Measurements from ENCODE around the gene ARHGAP6.

Gene ARHGAP6

DNA sequence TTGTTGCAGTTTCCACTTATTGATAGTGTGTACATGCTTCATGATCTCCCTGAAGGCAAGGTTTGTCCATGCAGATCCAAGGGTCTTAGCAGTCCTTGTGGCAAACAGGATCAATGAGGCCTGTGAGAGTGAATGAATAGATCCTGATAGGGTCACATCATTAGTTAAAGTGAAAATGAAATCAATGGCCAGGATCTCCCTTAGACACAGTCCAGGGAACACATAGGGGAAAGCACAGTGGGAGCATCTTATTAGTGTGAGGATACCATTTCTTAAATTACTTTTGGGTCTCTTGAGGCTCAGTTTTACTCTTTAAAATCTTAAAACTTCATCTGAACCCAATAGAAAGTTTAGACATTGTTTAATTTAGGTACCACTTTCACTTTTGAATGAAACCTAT is 59.3 kb downstream of the ARHGAP6 start:
- CTCF ChIA-PET, result interaction anchor here (0.9 kb wide), 1 partner anchor 50 kb away, joined by 3 read pairs; no protein-coding TSS in a partner anchor
- POLR2A ChIA-PET, result no interaction called here
- DNase-seq (ENCODE audit: extremely low spot score), result no peak
- TF ChIP-seq, protein P1, sequence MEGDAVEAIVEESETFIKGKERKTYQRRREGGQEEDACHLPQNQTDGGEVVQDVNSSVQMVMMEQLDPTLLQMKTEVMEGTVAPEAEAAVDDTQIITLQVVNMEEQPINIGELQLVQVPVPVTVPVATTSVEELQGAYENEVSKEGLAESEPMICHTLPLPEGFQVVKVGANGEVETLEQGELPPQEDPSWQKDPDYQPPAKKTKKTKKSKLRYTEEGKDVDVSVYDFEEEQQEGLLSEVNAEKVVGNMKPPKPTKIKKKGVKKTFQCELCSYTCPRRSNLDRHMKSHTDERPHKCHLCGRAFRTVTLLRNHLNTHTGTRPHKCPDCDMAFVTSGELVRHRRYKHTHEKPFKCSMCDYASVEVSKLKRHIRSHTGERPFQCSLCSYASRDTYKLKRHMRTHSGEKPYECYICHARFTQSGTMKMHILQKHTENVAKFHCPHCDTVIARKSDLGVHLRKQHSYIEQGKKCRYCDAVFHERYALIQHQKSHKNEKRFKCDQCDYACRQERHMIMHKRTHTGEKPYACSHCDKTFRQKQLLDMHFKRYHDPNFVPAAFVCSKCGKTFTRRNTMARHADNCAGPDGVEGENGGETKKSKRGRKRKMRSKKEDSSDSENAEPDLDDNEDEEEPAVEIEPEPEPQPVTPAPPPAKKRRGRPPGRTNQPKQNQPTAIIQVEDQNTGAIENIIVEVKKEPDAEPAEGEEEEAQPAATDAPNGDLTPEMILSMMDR (IDR thresholded peaks at IDR 0.05; ENCODE audit: control extremely low read depth, extremely low read depth, low read depth, missing control alignments), result no peak

DNA sequence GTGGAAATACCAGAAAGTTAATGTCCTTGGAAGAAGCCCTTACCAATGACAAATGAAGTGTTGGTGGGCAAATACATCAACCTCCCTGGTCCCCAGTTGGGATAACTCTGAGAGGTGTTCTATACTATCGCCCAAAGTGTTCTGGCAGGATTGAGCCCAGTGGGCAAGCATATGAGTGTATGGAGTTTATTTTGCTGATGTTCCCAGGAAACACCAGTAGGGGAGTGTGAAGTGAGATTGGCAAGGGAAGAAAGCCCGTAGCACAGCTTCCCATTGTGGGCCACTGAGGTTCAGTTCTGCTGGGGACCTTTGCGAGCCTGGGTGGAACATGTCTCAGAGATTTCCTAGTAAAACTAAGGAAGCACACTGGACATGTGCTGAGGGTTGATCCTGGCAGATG is 65.1 kb downstream of the ARHGAP6 start:
- ChIA-PET CTCF (interaction anchor here (1.3 kb wide), 1 partner anchor 13 kb away, joined by 3 read pairs; no protein-coding TSS in a partner anchor), POLR2A (no interaction called here)
- DNase-seq (ENCODE audit: extremely low spot score), result no peak
- TF ChIP-seq, protein P1 (IDR thresholded peaks at IDR 0.05; ENCODE audit: control extremely low read depth, extremely low read depth, low read depth, missing control alignments), result no peak

DNA sequence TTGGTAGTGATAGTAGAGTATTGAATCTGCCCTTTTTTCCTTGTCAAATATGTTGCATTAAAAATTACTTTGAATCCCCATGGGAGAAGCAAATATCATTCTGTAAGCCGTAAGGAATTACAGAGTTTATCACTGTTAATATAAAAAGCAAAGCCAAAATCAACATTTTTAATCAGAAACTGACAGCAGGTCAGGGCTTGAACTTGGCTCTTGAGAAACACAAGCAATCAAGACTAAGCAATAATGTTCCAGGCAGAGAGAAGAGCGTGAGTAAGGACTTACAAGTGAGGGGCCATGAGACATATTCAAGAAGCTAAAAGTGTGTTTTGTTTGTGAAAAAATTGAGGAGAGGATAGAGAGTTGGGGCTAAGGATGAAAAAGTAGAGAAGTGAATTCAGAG is 68.2 kb downstream of the ARHGAP6 start:
- TF ChIP-seq, protein P1 (IDR thresholded peaks at IDR 0.05; ENCODE audit: control extremely low read depth, extremely low read depth, low read depth, missing control alignments), result no peak
- no peak for DNase-seq (ENCODE audit: extremely low spot score)
- ChIA-PET POLR2A (no interaction called here), CTCF (interaction anchor here (1.1 kb wide), 1 partner anchor 57 kb away, joined by 3 read pairs; no protein-coding TSS in a partner anchor)

DNA sequence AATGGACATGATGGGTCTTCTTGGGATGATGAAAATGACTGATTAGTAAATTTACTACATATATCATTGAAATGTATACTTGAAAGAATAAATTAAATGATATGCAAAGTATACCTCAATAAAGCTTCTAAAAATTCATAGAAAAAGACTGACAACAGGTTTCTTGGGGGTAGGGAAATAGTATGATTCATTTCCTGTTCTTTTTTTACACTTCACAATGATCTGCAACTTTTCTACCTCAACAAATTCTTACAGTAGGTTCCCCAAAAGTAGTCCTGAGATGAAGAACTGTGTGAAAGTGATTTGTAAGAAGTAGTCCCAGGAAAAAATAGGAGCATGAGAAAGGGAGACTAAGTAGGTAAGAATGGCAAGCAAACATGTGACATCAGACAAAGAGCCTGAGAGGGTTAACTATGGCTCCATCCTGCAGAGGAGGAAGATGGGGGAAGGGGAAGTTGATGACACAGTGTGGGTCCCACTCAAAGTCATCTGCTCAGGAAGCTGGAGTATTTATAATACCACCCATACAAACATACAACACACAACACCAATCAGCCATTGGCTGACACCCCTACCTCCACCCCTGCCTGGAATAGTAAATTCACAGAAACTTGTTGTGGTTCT is 73.9 kb downstream of the ARHGAP6 start:
- TF ChIP-seq, protein P1 (IDR thresholded peaks at IDR 0.05; ENCODE audit: control extremely low read depth, extremely low read depth, low read depth, missing control alignments), result no peak
- no peak for DNase-seq (ENCODE audit: extremely low spot score)
- POLR2A ChIA-PET, result no interaction called here
- CTCF ChIA-PET, result no interaction called here

DNA sequence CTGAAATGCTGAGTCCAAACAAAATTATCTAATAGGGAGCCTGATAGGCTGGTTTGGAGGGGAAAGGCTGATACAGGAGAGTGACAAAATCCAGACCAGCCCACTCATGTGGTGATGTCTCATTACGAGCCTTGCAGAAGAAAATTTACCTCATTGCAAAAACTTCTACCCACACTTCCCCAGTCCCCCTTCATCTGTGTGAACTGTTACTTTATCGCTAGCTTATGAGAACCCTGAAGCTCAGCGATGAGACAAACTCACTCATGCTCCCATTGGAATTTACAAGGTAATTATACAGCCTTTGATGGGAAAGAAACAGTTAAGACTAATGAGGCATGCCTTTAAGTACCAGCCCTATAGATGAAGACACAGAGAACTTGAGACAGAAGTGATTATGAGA is 76.1 kb downstream of the ARHGAP6 start:
- TF ChIP-seq, protein P1 (IDR thresholded peaks at IDR 0.05; ENCODE audit: control extremely low read depth, extremely low read depth, low read depth, missing control alignments), result no peak
- DNase-seq (ENCODE audit: extremely low spot score), result no peak
- ChIA-PET POLR2A (no interaction called here), CTCF (no interaction called here)

DNA sequence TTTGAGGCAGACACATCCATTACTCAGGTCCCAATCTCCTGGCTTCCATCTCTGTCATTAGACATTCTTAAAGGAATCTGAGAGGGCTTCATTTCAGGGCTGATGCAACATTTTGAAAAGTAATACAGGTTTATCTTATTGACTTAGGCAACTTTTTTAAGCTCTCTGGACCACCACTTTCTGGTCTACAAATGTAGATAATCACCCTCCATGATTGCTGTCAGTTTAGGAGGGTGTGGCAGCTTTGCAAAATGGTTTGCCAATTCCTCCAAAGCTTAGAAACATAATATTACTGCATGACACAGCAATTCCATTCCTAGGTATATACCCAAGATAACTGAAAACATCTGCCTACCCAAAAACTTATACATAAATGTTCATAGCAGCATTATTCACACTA is 77.6 kb downstream of the ARHGAP6 start:
- POLR2A ChIA-PET, result no interaction called here
- TF ChIP-seq, protein P1 (IDR thresholded peaks at IDR 0.05; ENCODE audit: control extremely low read depth, extremely low read depth, low read depth, missing control alignments), result no peak
- CTCF ChIA-PET, result no interaction called here
- DNase-seq (ENCODE audit: extremely low spot score), result no peak

All from GM10248 (cell line).